ENCODE measurements around the gene RIOX2. TPM values are rescaled to one million over a fixed set of nuclear protein-coding genes. Genes with fewer than 3 reads are reported as not detected.

The RIOX2 gene
- total RNA-seq, 3 donors from 2014 or later = 13.5 to 20.8 (median 20.7) TPM

- intact Hi-C loops (cut with DNase I, micrococcal nuclease) = no loop called here
- no peak for ATAC-seq
- Histone ChIP-seq H3K9me3 (no peaks in the 10 kb centered on the region), H3K4me3 (no peak overlapping the region), H3K36me3 (ENCODE audit: low read depth) (no peaks in the 10 kb centered on the region), H3K4me1 (ENCODE audit: low read depth) (no peaks in the 10 kb centered on the region)
- no peak for DNase-seq
- no peak for TF ChIP-seq CTCF (IDR thresholded peaks at IDR 0.05)
Measured at GRCh38 chr3:97937205-97937604, 35.0 kb downstream of the RIOX2 start.

- TF ChIP-seq CTCF (IDR thresholded peaks at IDR 0.05) = no peak
- ATAC-seq (no peak), DNase-seq (no peak)
- Histone ChIP-seq H3K4me1 (ENCODE audit: low read depth) (no peaks in the 10 kb centered on the region), H3K36me3 (ENCODE audit: low read depth) (no peaks in the 10 kb centered on the region), H3K4me3 (no peak overlapping the region), H3K9me3 (no peaks in the 10 kb centered on the region)
- intact Hi-C loops (cut with DNase I, micrococcal nuclease) = no loop called here
Measured at GRCh38 chr3:97935842-97936241, 36.4 kb downstream of the RIOX2 start.

- Histone ChIP-seq H3K9me3 (no peaks in the 10 kb centered on the region), H3K4me3 (no peak overlapping the region), H3K36me3 (ENCODE audit: low read depth) (no peaks in the 10 kb centered on the region), H3K4me1 (ENCODE audit: low read depth) (no peaks in the 10 kb centered on the region)
- no peak for DNase-seq
- intact Hi-C loops (cut with DNase I, micrococcal nuclease) = no loop called here
- ATAC-seq = no peak
- TF ChIP-seq CTCF (IDR thresholded peaks at IDR 0.05) = no peak
Measured at GRCh38 chr3:97934980-97935695, 37.1 kb downstream of the RIOX2 start.

GRCh38 chr3:97932387-97932801, 39.8 kb downstream of the RIOX2 start:
- TF ChIP-seq CTCF (IDR thresholded peaks at IDR 0.05) = no peak
- no peak overlapping the region for H3K4me3 ChIP-seq
- DNase-seq (no peak), ATAC-seq (no peak)
- H3K9me3 ChIP-seq = no peaks in the 10 kb centered on the region
- H3K4me1 ChIP-seq (ENCODE audit: low read depth) = no peaks in the 10 kb centered on the region
- intact Hi-C loops (cut with DNase I, micrococcal nuclease) = no loop called here
- no peaks in the 10 kb centered on the region for H3K36me3 ChIP-seq (ENCODE audit: low read depth)

- ATAC-seq = no peak
- TF ChIP-seq CTCF (IDR thresholded peaks at IDR 0.05) = no peak
- intact Hi-C loops (cut with DNase I, micrococcal nuclease) = no loop called here
Measured at GRCh38 chr3:97931218-97931617, 41.0 kb downstream of the RIOX2 start.

More at GRCh38 chr3:97931218-97931617, 41.0 kb downstream of the RIOX2 start:
- no peak for DNase-seq
- Histone ChIP-seq H3K9me3 (no peaks in the 10 kb centered on the region), H3K4me3 (no peak overlapping the region), H3K36me3 (ENCODE audit: low read depth) (no peaks in the 10 kb centered on the region), H3K4me1 (ENCODE audit: low read depth) (no peaks in the 10 kb centered on the region)
